OCI-LY7 (cell line): ENCODE results near the gene NFKB2.

Experiments
- EZH2phosphoT487 ChIP-seq: fragments of 200-600 bp; sonication (generic); IDR thresholded peaks from 2 replicates; pipeline ENCODE4 v1.6.1; 2018; ENCODE audit warnings: low read depth, borderline replicate concordance, mild to moderate bottlenecking, mixed run types, antibody characterized with exemption, low read length, moderate library complexity, mixed read lengths
- TF ChIP-seq, protein P1 (sequence below): fragments of 200-600 bp; sonication (generic); conservative IDR thresholded peaks from 2 replicates; pipeline ENCODE4 v1.5.1; 2014; ENCODE audit warnings: mild to moderate bottlenecking, antibody characterized with exemption, low read length, moderate library complexity, mixed read lengths

- TF ChIP-seq, protein P1, sequence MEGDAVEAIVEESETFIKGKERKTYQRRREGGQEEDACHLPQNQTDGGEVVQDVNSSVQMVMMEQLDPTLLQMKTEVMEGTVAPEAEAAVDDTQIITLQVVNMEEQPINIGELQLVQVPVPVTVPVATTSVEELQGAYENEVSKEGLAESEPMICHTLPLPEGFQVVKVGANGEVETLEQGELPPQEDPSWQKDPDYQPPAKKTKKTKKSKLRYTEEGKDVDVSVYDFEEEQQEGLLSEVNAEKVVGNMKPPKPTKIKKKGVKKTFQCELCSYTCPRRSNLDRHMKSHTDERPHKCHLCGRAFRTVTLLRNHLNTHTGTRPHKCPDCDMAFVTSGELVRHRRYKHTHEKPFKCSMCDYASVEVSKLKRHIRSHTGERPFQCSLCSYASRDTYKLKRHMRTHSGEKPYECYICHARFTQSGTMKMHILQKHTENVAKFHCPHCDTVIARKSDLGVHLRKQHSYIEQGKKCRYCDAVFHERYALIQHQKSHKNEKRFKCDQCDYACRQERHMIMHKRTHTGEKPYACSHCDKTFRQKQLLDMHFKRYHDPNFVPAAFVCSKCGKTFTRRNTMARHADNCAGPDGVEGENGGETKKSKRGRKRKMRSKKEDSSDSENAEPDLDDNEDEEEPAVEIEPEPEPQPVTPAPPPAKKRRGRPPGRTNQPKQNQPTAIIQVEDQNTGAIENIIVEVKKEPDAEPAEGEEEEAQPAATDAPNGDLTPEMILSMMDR: no peak; the same call in 1 of the 2 replicates
- TF ChIP-seq EZH2phosphoT487: no peak
These were observed 25.4 kb downstream of the NFKB2 start, which contains the start of gene FBXL15 for GRCh38 chr10:102420714-102421506.
